ENCODE results near the gene RND3.

DNA sequence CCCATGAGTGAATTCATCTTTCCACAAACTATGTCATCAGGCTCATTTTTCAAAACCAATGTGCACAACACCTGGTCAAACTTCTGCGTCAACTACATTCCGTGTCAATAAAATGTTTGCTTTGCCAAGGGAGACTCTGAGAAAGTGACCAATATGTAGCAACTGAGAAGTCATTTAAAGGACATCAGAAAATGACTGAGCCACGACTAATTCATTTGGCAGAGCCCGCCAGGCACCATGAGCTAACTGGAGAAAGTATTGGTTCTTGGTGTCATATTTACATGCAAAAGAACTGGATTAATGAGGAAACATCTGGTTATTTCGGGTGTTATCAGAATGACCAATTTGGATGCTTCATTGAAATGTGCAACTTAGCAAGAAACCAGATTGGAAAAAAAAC, 7.2 kb downstream of the RND3 start:
- TF ChIP-seq EZH2 (IDR thresholded peaks at IDR 0.05; ENCODE audit: insufficient read depth, poor library complexity, severe bottlenecking) (no peak), EZH2phosphoT487 (IDR thresholded peaks at IDR 0.05; ENCODE audit: insufficient read depth, low read depth) (0 out of 2 replicates have a peak, but pooled peaks have one; percentile 49)
